Amniotic epithelial cell (primary cell): ENCODE results near the gene KLHL33.

Source experiments
- DNase-seq: peaks from one replicate; pipeline ENCODE4 v3.0.0-alpha.2; 2010; ENCODE audit warnings: low read depth

Gene KLHL33

DNA sequence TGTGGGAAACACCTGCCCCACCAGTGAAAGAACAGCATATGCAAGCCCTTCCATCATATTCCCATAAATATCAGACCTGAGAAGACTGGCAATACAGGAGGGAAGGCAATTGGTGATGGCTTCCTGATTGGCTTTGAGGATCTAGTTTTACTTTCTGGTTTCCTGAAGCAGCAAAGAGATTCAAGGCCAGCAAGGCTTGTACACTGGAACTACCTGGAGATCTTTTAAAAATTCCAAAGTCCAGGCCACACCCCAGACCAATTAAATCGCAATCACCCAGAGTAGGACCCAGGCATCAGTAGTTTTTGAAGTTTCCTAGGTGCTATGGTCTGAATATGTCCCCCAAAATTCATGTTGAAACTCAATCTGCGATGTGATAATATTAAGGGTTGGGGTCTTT lies 19.7 kb downstream of the KLHL33 start:
- no peak for DNase-seq

DNA sequence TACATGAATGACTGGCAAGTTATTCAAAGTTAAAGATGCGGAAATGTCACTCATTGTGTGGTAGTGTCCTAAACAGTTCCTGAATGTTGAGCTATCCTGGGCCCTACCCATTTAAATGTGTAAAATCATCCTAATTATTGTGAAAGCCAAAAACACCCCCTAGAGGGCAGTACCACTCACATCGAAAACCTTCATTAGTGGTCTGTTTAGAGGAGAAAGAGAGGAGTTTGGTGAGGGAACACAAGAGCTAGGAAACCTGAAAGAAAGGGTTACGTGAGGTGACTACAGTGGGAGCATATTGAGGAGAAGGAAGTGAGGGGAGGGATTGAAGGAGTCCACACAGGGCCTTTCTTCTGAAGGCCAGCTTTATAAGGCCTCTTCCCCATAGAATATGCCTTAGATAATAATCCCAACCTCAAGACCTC lies 20.2 kb downstream of the KLHL33 start:
- DNase-seq, result peak; percentile 49

DNA sequence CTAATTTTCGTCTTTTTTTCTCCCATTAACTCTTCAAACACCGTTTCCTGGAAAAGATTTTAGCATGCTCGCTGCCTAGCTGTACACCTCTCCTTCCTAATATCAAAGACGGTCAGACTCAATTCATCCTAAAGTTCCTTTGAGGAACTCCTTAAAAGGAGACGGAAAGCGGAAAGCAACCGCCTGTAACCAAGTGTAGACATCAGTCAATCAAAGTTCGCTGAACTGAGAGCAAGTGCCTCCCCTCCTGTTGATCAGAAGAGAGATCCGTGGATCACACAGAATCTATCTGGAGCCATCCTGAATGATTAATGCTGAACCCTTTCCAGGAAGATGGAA lies 22.3 kb downstream of the KLHL33 start:
- DNase-seq, result peak; percentile 20

DNA sequence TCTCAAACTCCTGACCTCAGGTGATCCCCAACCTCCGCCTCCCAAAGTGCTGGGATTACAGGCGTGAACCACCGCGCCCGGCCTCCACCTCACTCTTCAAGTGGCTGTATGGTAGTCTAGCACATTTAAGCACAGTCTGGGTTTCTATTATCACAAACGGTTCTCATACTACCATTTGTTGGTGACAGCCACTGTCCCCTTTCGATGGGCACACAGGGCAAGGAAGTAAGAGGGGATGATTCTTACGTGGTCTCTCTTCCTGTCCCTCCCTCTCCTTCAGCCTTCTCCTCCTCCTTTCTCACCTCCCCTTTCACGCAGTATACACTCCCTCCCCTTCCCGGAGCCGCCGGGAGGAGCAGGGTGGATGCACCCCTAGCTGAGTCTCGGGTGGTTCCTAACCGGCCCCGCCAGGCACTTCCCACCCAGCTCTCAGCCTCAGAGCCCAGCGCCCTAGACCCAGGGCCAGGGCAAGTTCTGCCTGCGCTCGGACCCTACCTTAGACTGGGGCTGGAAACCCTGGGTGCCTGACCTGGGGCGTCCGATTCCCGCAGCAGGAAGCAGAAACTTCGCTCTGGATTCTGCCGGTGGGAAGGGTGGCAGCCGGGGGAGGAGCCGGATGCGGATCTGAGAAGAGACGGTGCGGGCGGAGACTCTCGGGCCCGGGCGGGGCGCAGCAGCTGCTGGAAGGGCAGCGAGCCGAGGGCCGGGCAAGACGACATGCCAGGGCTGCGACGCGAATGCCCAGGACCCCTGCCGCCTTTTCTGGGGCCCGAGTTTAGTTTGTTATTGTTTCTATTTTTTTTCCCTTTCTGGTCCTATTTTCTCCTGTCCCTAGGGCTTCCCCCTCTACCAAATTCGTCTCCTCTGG lies 22.9 kb downstream of the KLHL33 start, which contains the start of gene TEP1:
Gene TEP1 (minus strand): TSS at position 626 of the 868 bp plus-strand sequence. CDS start 5,062 bp downstream, outside the sequence.
- peak; percentile 84 for DNase-seq

DNA sequence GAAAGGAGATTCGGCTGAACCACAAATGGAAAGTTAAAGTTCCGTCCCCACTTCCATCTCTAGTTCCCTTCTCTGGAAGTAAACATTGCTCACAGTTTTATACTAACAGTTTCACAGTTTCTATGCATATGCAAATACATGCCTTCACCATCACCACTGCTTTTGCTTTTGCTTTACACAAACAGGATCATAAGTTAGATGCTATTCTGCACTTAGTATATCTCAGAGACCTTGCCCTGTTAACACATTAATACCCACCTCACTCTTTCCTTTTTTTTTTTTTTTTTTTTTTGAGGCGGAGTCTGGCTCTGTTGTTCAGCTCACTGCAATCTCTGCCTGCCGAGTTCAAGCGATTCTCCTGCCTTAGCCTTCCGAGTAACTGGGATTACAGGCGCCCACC lies 23.6 kb downstream of the KLHL33 start:
- DNase-seq, result peak; percentile 8

DNA sequence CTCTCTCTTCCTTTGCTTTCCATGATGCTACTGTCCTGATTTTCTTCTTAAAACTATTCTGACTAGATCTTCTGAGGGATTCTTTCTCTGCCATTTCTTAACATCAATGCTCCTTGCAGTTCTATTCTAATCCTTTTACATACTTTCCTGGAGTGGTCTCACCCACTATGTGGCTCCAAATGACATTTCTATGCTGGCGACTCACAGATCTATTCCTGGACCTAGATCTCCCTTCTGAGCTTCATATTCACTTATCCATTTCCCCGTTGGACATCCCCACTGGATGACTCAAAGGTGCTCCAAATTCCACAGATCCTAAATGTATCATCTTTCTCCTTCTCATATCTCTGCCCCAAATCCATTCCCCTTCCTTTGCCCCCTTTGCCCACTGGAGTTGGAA lies 26.7 kb downstream of the KLHL33 start:
- no peak for DNase-seq

DNA sequence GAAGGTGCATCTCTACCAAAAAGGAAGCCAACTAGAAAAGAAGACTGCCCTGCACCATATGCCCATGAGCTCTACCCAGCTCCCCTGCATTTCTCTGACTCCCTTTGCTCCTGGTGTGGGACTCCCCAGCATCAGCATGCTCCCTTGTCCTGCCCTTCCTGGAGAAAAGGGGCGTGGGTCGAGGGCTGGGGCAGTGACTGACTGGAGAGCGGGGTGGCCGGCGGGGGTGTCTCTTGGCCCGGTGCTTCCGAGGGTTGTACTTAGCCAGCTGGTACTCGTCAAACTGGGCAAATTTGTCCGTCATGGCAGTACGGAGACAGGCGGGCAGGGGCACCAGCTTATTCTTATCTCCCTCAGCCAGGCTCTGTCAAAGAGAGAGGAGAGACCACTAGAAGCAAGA lies 32.4 kb downstream of the KLHL33 start:
- DNase-seq, result no peak

DNA sequence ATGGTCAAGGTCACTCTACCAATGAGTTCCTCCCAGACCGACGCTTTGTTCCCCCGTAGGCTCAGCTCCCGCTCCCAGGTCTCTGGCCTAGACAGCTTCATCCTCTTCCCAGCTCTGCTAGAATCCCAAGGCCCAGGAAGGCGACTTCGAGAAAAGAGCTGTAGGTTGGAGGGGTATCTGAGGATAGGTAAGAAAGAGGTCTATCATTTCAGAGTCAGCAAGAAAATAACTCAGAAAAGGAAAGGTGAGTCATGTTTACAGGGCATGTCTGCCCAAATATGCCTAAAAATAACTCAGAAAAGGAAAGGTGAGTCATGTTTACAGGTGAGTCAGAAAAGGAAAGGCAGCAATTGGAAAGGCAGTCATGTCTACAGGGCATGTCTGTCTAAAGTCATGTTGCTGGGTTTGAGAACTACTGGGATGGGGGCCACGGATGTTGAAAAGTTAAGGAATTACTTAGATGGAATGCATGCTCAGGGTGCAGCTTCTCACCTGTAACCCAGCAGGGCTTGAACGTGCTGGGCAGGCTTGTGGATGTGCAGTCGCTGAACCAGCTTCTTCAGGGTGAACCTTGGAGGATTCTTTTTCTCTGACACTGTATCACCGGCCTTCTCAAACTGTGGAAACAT lies 34.9 kb downstream of the KLHL33 start:
- DNase-seq, result no peak

DNA sequence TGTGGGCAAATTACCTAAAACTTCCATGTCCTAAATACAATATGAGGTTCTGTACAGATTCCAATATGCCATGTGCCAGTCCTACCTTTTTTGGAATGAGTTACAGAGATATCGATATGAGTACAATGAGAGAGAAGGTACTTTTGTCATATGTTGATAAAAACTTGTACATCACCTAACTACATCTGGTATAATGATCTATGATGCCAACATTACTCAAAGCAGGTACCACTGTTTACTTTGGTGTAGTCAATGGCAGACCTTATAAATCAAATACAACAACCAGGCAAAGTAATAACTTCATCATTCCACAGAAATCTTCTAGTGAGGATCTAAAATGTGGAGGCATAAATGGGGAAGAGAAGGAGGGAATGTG lies 35.4 kb downstream of the KLHL33 start:
- DNase-seq, result no peak

DNA sequence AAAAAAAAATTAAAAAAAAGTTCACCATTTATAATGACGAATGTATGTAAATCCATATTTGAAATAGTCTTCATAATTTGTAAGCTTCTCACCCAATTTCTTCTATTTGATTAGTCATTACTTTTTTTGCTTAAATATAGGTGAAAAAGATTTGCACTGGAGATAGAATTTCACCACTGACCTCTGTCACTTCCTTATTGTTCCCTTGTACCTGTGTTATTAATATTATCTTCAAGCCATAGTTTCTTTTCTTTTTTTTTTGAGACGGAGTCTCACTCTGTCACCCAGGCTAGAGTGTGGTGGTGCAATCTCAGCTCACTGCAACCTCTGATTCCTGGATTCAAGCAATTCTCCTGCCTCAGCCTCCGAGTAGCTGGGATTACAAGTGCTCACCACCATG lies 38.5 kb downstream of the KLHL33 start:
- no peak for DNase-seq

DNA sequence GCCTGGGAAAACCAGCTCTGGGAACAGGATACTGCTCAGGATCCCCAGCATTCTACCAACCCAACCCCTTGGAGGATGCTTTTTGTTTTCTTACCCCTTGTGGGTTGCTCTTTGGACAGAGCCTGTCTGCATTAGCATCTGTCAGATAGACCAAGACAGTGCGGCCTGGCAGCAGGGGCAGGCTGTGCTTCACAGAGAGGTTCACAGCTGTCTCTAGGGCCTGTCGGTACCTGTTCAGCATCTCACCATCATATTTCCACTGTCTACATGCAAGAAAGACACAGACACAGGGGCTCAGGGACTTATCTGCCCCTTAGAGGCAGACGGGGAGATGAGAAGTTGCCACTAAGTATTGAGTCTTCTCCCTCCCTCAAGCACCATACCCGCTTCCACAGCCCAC lies 44.5 kb downstream of the KLHL33 start:
- DNase-seq, result no peak

DNA sequence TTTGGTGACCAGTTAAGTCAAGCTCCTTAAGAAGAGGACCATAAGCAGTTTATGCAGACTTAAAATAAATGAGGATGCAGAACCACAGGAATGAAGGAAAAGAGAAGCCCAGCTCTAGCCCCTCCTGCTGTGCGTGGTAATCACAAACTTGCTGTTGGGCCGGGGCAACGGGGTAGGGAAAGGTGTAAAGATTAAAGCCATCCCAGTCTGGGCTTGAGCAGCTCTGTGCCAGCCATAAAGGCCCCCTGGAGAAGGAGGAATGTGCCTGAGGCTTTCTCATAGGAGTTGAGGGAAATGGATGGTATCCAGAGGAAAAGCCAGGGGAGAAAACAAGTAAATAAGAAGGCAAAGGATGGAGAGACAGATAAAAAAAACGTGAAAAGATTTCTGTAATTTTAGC lies 47.8 kb downstream of the KLHL33 start:
- no peak for DNase-seq

DNA sequence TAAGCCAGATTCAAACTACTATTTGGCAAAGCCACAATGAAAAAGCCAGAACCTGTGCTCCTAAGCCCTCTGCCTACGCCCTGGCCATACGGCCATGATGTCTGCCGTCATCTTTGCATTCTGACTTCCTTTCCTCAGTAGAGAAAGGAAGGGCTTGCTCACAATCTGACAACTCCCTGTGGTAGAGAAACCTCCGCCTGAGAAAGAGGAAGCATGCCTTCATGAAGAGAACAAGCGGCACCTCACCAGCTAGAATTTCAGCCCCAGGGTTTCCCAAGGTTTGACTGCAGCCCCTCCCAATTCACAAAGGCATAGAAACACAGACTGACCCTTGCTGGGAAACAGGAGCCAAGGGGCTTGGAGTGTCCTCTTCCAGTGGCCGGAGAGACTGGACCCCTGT lies 48.4 kb downstream of the KLHL33 start:
- no peak for DNase-seq

DNA sequence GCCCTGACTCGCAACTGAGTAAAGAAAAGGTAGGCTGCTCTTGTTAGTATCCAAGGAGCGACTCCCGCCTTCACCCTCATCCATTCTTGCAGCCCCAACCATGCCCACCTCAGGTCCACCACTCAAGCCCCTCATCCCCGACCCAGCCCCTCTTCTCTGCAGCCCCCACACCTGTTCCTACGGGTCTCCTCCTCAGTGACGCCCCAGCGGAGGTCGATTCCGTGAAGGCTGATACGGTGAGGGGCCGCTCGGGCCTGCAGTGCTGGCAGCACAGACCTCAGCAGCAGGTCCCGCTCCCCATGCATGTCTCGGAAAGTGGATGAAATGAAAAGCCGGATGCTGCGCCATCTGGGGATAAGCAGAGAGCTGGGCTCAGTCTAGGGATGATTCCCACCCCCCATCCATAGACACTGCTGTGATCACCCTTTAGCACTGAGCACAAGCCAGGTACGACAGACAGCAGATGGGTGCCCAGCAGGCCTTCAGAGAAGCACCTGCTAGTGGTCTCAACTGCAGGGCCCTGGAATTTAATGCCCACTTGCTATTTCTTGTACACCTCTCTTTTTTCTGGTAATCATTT lies 49.6 kb downstream of the KLHL33 start:
- no peak for DNase-seq

DNA sequence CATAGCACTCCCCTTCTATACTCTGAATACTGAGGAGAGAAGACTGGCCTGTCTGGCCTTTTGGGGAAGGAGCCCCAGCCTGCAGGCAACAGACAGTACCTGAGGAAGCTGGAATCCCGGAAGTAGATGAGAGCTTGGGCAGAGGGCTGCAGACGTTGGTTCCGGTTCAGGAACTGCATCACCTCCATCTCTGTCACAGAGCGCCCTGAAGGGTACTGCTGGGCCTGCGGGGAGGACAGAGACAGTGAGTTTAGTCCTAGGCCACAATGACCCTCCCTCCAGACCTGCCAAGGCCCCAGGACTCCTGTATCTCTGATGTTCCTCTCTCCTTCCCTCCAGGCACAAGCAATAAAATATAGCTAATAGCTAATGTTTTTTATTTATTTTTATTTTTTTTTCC lies 51.1 kb downstream of the KLHL33 start:
- DNase-seq, result no peak

DNA sequence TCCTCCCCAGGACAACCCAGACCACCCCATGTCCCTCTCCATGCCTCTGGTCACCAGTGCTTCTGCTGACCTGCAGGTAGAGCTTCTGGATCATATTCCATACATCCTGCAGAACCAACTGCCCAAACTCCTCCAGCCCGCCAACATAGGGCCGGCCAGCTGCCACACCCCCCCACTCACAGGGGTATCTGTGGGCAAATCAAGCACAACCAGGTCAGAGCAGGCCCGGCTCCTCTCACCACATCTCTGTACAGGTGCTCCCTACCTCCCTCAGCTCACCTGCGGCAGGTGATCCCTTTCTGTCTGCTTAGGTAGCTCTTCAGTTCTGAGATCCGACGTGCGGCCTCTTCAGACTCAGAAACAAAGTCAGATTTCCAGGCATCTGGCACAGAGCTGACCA lies 51.6 kb downstream of the KLHL33 start:
- no peak for DNase-seq

DNA sequence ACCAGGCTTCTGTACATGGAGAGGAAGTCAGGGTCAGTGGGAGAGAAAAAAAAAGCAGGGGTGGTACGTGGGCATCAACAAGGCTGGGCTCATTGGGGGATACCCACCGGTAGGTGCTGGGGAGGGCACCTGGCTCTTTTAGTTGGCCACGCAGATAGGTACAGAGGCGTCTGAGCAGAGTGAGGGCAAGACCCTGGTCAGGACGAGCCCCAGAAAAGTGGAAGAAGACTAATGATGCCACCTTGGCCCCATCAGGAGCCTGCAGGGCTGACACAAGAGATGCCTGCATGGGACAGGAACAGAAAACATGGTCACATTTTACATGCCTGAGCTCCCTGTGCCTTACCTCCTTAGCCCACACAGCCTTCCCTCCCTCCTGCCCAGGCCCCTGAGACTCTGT lies 52.3 kb downstream of the KLHL33 start:
- no peak for DNase-seq

DNA sequence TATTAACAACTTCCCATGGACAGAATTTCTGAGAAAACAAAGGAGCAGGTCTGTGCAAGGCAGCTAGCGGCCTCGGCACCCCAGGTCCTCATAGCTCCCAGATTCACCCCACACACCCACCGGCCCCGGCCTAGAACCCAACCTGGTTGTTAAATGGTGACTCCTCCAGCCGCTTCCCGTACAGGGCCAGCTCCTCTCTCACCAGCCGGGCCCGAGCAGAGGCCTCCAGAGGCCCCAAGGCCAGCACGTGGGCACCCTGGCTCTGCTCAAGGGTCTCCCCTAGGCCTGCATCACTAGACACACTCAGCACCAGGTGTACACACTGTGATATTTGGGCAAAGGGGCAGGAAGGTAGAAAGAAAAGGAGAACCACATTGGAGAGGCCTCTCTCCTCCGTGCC lies 52.9 kb downstream of the KLHL33 start:
- DNase-seq, result no peak

DNA sequence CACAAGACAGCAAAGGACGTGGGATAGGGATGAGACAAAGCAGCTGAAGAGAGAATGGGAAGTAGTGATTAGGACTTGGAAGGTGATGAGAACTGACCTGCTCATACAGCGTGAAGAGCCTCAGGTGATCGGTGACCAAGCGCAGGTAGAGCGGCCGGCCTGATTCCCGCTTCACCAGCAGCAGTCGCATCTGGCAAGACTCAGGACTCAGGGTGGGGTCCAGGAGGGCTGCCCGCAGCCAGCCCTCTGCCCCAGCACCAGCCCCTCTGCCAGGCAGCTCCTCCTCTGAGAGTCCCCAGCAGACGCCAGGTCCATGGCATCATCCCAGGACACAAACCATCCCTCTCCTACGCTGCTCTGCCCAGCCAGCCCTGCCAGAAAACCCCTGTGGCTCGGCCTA lies 53.4 kb downstream of the KLHL33 start:
- no peak for DNase-seq

DNA sequence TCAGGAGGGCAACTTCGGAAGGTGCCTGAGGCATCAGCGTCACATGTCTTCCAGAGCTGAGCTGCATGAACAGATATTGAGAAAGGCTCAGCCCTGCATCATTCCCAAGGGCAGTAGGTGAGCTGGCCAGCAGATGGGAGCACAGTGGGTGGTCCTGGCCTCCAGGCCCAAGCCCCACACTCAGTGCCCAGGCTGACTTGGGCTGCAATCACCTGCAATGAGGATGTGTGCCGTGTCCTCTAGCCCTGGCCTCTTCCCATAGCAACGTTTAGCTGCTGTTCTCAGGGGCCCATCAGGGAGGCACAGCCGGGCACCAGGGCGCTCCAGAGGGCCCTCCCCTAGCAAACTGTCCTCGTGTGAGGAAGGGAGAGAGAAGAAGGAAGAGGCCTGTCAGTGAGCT lies 54.6 kb downstream of the KLHL33 start:
- no peak for DNase-seq

DNA sequence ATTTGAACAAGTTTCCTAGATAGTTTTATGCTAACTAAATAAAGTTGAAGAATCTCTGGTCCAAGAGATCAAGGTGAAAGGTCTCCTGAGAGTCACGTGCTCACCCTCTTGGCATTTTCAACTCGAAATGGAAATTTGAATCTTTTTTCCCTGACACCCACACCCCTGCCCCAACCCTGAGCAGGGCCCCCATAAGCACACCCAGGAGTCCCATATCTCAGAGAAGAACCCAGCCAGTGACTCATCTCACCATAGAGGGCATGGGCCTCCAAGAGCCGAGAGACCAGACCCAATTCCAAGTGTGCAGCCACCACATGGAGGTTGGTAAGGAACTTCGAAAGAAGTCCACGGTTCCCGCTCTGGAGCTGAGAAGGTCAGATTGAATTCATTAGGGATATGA lies 55.3 kb downstream of the KLHL33 start:
- DNase-seq, result no peak

DNA sequence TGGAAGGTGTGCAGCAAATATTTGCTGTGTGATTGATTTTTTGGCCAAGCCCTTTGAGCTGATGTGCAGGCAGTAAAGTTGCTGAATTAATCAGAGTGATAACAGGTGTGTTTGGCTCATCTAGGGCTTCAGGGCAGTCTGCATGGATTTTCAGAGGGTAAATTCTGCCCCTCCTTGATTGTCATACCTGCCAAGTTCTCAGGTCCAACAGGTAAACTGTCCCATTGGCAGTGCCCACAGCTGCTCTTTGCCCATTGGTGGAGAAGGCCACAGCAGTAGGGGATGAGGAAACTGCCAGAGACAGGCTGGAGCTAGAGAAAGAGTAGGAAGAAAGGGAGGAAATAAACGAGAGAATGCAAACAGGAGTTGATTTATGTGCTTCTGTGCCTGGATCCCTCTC lies 56.2 kb downstream of the KLHL33 start:
- DNase-seq, result no peak

DNA sequence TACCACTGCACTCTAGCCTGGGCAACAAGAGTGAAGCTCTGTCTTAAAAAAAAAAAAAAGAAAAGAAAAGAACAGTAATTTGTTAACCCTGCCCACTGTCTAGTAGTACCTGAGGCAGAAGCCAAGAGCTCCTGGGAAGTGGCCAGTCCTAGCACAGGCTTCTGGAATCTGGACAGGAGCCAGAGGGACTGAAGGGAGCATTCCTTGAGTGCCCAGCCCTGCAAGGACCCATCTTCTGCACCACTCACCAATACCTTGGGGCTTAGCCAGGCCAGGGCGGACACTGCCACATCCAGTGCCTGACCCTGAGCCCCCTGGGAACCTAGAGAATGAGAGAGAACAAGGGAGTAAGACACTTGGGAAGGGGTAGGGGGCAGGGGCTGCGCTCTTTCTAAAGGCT lies 58.8 kb downstream of the KLHL33 start:
- DNase-seq, result no peak
